GM11168 (cell line): ENCODE measurements around the gene ISY1.
"Not testable (repeated sequence)": the region's sequence is repeated elsewhere in the genome, so short reads cannot be mapped to it uniquely, and the experiment has no call there.

ENCODE experiments used
- in situ Hi-C: fragments of 300-500 bp; cut with MboI; formaldehyde crosslinking; loops from one replicate; pipeline ENCODE4 v1.12.0; 2022; ENCODE audit warnings: low sequenced_read_pairs; ENCODE audit not compliant: unreplicated experiment

The ISY1 gene

GRCh38 chr3:129173206-129173605 lies 12.3 kb upstream of the ISY1 start:
- in situ Hi-C loops: no loop called here

GRCh38 chr3:129166579-129167332 lies 5.9 kb upstream of the ISY1 start:
- in situ Hi-C loops: no loop called here

- in situ Hi-C loops: not testable (repeated sequence)
These were observed 4.7 kb upstream of the ISY1 start for GRCh38 chr3:129165594-129165993.

- in situ Hi-C loops: no loop called here
These were observed 3.6 kb upstream of the ISY1 start for GRCh38 chr3:129164500-129164899.

DNA sequence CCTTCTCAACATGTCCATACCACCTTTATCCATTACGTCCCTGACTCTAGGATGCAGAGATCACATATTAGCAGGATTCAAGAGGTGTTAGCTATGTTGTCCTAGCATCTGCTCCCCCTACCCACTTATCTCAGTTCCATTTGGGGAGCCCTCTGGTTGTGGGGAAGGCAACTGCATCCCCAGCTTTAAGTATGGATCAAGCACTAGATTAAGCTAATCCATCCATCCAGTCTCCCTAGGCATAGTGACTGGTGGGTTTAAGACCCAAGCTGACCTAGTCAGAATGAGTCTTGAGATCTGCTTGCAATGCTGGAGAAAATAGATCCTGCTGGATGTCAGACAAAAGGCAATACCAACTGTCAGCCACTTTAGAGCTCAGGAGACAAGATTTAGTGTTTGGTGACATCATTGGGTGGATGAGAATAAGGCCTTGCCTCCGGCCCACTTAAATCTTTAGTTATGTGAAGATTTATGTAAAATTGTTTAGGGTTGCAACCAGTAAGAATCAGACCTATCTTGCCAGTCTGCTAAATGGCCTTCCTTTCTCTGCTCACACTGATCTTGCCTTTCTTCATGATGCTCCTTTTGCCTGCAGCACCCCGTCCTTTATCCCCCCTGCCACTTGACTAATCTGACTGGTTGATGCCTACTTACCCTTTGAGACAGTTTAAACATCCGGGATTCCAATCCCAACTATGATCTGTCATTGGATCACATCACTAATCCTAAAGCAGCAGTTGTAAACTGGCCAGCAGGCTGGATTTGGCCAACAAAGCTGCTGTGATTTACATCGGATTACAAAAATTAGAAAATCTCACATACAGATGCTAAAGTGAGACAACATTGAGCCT lies 2.1 kb upstream of the ISY1 start:
- in situ Hi-C loops: no loop called here

DNA sequence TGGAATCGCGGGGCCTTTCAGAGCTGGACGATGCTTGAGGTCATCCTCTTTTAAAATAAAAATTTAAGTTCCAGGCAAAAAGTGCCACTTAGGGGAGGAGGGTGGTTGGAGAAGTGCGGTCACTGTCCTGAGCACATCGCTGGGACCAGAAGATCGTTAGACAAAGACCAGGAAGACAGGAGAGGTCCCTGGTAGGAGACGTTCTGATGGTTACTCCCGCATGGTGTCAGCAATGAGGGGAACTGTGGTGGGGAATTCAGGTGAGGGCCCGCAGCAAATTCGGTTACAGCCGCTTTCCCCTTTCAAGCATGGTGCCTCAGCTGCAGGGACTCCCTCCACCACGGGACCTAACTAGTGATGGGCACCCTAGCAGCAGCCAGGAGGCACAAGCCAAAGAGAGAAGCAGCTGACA lies 1.0 kb upstream of the ISY1 start:
- in situ Hi-C loops: no loop called here

DNA sequence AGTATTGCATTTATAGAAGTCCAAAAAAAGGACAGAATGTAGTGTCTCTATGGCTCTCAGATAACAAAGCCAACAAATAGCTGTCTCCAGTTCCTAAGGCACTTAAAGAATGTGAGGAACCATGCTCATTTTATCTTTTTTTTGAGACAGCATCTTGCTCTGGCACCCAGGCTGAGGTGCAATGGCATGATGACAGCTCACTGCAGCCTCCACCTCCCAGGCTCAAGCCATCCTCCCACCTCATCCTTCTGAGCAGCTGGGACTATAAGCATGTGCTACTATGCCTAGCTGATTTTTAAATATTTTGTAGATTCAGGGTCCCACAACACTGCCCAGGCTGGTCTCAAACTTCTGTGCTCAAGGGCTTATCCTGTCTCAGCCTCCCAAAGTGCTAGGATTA lies 16.1 kb downstream of the ISY1 start:
- in situ Hi-C loops: no loop called here

DNA sequence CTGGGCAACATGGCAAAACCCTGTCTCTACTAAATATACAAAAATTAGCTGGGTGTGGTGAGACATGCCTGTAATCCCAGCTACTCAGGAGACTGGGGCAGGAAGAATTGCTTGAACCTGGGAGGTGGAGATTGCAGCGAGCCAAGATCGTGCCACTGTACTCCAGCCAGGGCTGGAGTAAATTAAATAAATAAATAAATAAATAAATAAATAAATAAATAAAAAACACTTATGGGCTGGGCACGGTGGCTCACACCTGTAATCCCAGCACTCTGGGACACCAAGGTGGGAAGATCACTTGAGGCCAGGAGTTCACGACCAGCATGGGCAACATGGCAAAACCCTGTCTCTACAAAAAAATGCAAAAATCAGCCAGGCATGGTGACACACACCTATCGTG lies 19.9 kb downstream of the ISY1 start:
- in situ Hi-C loops: not testable (repeated sequence)

GRCh38 chr3:129139911-129140310 lies 21.0 kb downstream of the ISY1 start:
- in situ Hi-C loops: no loop called here

DNA sequence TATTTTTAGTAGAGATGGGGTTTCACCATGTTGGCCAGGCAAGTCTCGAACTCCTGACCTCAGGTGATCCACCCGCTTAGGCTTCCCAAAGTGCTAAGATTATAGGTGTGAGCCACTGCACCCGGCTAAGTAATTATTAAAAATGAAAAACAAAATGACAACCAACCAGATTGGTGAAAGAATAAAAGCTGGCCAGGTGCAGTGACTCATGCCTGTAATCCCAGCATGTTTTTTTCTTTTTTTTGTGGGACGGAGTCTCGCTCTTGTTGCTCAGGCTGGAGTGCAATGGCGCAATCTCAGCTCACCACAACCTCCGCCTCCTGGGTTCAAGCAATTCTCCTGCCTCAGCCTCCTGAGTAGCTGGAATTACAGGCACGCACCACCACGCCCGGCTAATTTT lies 24.6 kb downstream of the ISY1 start:
- in situ Hi-C loops: not testable (repeated sequence)

- in situ Hi-C loops: no loop called here
These were observed 28.6 kb downstream of the ISY1 start for GRCh38 chr3:129132097-129132866.

DNA sequence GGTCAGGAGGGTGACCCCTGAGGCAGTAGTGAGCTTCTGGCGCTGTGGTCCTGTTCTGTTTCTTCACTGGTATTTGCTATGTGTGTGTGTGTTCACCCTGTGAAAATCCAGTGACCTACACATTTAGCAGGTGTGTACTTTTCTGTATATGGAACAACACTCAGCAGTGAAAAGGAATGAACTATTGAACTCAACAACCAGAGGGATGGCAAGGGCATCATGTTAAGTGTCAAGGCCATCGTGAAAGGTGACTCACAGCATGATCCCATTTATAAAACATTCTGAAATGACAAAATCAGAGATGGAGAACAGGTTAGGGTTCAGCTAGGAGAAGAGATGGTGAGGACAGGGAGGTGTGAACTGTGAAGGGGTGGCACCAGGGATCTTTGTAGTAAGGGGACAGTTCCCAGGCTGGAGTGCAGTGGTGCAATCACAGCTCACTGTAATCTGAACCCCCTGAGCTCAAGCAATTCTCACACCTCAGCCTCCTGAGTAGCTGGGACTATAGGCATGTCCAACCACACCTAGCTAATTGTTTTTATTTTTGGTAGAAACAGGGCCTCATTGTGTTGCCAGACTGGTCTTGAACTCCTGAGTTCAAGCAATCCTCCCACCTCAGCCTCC lies 29.3 kb downstream of the ISY1 start:
- in situ Hi-C loops: no loop called here

DNA sequence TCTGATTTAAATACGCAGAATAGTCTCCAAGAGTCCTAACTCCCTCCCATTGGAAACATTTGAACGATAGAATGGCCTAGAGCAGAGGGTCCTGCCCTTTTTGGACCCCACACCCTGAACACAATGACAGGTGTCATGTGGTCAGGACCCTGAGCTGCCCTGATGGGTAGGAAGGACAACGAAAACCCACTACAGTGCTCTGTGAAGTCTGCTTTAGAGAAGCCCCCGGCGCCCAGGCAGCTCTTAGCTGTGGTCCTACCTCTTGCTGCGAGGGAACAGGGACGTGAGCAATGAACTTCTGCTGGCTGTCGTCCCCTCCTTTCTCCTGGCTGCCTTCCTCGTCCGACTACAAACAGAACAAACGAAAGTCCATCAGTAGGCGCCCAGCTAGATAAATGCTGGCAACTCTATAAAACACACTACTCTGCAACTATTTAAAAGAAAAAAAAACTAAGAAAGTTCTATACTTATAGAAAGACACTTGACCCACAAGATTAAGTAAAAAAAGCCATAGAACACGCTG lies 30.5 kb downstream of the ISY1 start:
- in situ Hi-C loops: no loop called here

DNA sequence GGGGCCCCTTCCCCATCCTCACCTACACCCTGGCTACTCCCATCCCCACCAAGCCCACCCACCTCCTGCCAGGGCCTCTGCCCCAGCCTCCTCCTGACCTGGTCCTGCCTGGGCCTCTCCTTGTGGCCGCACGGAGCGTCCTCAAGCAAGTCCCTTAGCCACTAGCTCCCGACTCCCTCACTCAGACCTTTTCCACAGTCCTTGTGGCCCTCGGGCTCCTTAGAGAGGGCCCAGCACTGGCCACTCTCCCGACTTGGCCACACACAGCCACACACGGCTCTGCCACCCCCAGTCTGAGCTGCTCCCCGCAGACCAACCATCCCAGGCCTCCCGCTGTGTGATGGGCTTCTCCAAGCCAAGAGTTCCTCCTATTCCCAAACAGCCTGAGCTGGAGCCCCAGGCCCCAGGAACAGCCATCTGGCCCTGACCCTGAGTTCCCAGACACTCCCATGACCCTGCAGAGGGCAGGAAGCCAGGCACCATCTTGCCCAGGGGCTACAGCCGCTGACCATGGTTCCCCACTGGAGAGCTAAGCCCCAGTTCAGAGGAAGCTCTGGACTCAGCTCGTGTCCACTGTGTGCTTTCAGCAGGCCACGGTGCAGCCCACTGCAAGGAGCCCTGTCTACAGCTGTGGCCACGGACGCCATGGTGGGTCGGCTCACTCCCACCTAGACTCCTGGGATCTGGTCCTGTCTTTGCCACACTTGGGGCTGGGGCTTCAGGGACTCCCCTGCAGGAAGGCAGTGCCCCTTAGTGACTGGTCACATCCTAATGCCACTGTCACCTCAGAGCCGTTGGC lies 32.3 kb downstream of the ISY1 start:
- in situ Hi-C loops: no loop called here

DNA sequence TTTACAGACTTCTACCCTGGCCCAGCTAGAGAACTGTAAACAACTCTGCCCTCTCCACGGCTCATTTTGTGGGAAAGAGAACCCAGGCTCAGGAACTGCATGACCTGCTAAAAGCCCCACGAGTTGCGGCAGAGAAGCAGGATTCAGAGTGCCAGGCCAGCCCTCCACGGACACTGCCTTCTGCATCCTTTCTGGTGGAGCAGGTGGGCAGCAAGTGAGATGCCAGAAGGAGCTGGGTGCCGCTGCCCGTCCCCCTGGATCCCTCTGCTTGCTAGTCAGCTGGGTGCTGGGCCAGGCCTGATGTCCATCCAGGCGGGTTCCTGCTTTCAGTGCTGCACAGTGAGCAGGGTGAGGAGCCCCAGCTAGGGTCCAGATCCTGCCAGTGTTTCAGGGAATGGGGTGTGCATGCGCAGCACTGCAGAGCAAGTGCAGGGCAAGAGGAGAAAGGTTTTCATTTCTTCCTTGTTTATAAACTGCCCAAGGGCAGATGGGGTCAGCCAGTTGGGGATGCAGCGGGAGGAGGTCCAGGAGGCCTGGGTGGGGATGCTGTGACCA lies 34.1 kb downstream of the ISY1 start:
- in situ Hi-C loops: no loop called here

DNA sequence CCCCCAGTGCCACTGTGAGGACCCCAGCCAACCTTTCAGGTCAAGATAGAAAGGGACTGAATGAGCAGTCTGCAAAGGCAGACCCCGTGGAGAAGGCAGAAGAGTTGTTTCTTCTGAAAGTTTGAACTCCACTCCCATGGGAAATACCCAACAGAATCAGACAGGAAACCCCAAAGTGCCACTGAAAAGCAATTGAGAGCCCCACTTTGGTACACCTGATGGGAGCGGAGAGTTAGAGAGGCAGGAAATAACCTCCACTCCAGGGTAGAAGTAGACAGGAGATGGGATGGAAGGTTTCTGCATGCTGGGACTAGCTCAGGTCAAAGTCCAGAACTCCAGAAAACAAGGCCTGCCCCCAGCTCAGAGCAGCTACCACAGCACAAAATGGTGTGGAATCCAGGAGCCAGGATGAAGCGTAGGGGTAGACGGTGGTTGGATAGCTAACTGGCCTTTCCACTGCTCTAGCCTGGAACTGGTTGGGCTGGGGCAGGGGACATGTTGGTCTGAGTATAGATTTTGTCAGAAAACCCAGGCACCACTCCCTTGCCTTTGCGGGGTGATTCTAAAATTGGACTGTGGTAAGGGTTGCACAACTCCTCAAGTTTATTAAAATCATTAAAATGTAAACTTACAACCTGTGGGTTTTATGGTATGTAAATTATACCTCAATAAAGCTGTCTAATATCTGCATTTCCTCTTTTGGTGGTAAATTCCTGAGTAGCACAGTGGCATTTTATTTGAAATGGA lies 37.4 kb downstream of the ISY1 start:
- in situ Hi-C loops: no loop called here

- in situ Hi-C loops: no loop called here
These were observed 38.4 kb downstream of the ISY1 start for GRCh38 chr3:129122412-129123011.

GRCh38 chr3:129121792-129122411 lies 39.0 kb downstream of the ISY1 start, which contains the start of gene RAB43:
TSS of gene RAB43 (minus strand) at chr3:129121804. CDS start at chr3:129121489, 315 bp downstream.
- in situ Hi-C loops: no loop called here
